Measurements from ENCODE around the gene PDCD7. TPM values are rescaled to one million over a fixed set of nuclear protein-coding genes. Genes with fewer than 3 reads are reported as not detected.
A peak's percentile ranks its signal among the peaks of the same experiment; 100 is the strongest.
"Not testable (repeated sequence)": the region's sequence is repeated elsewhere in the genome, so short reads cannot be mapped to it uniquely, and the experiment has no call there.

PDCD7 gene, protein sequence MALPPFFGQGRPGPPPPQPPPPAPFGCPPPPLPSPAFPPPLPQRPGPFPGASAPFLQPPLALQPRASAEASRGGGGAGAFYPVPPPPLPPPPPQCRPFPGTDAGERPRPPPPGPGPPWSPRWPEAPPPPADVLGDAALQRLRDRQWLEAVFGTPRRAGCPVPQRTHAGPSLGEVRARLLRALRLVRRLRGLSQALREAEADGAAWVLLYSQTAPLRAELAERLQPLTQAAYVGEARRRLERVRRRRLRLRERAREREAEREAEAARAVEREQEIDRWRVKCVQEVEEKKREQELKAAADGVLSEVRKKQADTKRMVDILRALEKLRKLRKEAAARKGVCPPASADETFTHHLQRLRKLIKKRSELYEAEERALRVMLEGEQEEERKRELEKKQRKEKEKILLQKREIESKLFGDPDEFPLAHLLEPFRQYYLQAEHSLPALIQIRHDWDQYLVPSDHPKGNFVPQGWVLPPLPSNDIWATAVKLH
- total RNA-seq (ENCODE audit: unreplicated experiment) = 13.6 TPM
- long read RNA-seq, partial matches to known transcripts = 4 of 5 reads
- long read RNA-seq, other reads (novel, unspliced or antisense) = 0 of 5 reads

DNA sequence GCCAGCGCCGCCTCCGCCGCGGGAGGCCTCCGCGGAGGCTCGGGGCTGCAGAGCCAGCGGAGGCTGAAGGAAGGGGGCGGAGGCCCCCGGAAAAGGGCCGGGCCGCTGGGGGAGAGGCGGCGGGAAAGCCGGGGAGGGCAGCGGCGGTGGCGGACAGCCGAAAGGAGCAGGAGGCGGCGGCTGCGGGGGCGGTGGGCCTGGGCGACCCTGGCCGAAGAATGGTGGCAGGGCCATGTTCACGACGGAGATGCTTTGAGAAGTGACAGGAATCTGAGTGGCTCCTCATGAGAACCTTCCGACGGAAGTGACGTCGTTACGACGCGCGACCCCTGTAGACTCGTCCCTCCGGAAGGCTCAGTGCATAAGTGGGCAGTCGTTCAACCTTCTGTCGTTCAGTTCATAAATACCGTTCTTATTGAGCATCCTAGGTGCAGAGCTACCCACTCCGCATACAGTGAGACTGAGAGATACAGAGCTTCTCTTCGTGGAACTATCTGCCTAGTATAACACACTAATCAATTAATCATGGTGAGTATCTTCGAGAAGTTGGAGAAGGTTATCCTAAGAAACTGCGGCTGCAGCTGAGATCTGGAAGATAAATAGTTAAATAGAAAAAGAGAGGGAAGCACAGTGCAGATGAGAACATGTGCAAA lies at the start of gene PDCD7:
TSS of gene PDCD7 (minus strand) at position 261 of the 653 bp plus-strand sequence. CDS start at position 234, 27 bp downstream.
- H3K9me3 Mint-ChIP-seq (ENCODE audit: unreplicated experiment) = peaks cover 14% of the 10 kb centered on the region
- peaks cover 8% of the 10 kb centered on the region for H3K4me1 Mint-ChIP-seq (ENCODE audit: low read depth, unreplicated experiment)
- DNase-seq = peak; percentile 79
- peak within 1 kb of the TSS; percentile 96 for H3K27ac Mint-ChIP-seq (ENCODE audit: unreplicated experiment)
- peaks cover 6% of the 10 kb centered on the region for H3K27me3 Mint-ChIP-seq (ENCODE audit: unreplicated experiment)
- peak within 1 kb of the TSS; percentile 90 for H3K4me3 Mint-ChIP-seq (ENCODE audit: unreplicated experiment)
- peaks cover 8% of the 10 kb centered on the region for H3K36me3 Mint-ChIP-seq (ENCODE audit: unreplicated experiment)
- TF ChIP-seq, protein P1, sequence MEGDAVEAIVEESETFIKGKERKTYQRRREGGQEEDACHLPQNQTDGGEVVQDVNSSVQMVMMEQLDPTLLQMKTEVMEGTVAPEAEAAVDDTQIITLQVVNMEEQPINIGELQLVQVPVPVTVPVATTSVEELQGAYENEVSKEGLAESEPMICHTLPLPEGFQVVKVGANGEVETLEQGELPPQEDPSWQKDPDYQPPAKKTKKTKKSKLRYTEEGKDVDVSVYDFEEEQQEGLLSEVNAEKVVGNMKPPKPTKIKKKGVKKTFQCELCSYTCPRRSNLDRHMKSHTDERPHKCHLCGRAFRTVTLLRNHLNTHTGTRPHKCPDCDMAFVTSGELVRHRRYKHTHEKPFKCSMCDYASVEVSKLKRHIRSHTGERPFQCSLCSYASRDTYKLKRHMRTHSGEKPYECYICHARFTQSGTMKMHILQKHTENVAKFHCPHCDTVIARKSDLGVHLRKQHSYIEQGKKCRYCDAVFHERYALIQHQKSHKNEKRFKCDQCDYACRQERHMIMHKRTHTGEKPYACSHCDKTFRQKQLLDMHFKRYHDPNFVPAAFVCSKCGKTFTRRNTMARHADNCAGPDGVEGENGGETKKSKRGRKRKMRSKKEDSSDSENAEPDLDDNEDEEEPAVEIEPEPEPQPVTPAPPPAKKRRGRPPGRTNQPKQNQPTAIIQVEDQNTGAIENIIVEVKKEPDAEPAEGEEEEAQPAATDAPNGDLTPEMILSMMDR (IDR thresholded peaks at IDR 0.05; ENCODE audit: partially characterized antibody, unreplicated experiment) = no peak

DNA sequence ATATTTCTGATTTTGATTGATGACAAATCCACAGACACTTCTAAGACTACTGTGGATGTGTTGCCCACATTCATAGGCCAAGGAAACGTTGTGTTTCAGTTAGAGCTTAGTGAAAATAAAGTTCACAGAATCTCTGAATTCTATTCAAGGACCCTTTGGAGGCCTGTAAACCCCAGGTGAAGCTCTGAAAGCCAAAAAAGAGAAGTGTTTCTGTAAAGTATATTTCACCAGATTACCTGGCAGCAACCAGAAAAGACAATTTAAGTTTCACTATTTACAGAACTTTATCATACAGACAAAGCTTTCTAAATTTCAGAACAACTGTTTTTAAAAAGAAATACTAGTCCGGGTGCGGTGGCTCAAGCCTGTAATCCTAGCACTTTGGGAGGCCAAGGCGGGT lies 48.9 kb upstream of the PDCD7 start:
- no peak overlapping the region for H3K4me3 Mint-ChIP-seq (ENCODE audit: unreplicated experiment)
- no peak for DNase-seq
- no peak overlapping the region for H3K27ac Mint-ChIP-seq (ENCODE audit: unreplicated experiment)
- no peaks in the 10 kb centered on the region for H3K36me3 Mint-ChIP-seq (ENCODE audit: unreplicated experiment)
- peaks cover 2% of the 10 kb centered on the region for H3K27me3 Mint-ChIP-seq (ENCODE audit: unreplicated experiment)
- peaks cover 3% of the 10 kb centered on the region for H3K4me1 Mint-ChIP-seq (ENCODE audit: low read depth, unreplicated experiment)
- TF ChIP-seq, protein P1 (IDR thresholded peaks at IDR 0.05; ENCODE audit: partially characterized antibody, unreplicated experiment) = no peak
- H3K9me3 Mint-ChIP-seq (ENCODE audit: unreplicated experiment) = peaks cover 3% of the 10 kb centered on the region

DNA sequence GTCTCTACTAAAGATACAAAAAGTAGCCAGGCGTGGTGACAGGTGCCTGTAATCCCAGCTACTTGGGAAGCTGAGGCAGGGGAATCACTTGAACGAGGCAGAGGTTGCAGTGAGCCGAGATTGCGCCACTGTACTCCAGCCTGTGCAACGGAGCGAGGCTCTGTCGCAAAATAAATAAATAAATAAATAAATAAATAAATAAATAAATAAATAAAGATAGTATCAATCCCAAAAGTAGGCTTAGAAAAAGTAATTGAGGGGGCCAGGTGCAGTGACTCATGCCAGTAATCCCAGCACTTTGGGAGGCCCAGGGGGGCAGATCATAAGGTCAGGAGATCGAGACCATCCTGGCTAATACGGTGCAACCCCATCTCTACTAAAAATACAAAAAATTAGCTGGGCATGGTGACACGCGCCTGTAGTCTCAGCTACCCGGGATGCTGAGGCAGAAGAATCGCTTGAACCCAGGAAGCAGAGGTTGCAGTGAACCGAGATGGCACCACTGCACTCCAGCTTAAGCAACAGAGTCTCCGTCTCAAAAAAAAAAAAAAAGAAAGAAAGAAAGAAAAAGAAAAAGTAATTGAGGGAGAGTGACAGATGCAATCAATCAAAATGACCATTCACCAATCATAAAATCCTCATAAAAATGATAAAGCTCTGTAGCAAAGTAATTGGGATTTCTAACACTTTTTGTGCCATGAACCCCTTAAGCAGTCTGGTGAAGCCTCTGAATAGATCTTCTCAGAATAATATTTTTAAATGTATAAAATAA lies 48.2 kb upstream of the PDCD7 start:
- not testable (repeated sequence) for H3K36me3 Mint-ChIP-seq (ENCODE audit: unreplicated experiment); DNase-seq; H3K27me3 Mint-ChIP-seq (ENCODE audit: unreplicated experiment); H3K4me1 Mint-ChIP-seq (ENCODE audit: low read depth, unreplicated experiment); H3K4me3 Mint-ChIP-seq (ENCODE audit: unreplicated experiment); H3K27ac Mint-ChIP-seq (ENCODE audit: unreplicated experiment); H3K9me3 Mint-ChIP-seq (ENCODE audit: unreplicated experiment)

DNA sequence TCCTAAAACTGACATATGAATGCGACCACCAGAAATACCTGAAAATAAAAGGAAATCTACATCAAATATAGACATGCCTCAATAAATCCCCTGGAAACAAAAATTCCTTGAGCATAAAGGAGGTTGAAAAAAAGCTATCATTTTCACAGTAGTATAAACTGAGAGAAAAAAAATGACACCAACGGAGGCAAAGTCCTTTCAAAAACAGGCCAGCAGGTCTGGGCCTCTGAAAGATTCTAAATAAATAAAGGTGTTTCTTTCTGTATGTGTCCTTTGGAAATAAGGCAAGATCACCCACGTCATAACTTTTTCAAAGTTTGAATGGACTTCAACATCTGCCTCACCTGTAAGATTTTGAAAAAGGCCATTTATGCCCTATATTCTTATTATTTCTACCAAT lies 46.6 kb upstream of the PDCD7 start:
- Mint-ChIP-seq H3K9me3 (ENCODE audit: unreplicated experiment) (peaks cover 3% of the 10 kb centered on the region), H3K27me3 (ENCODE audit: unreplicated experiment) (peaks cover 2% of the 10 kb centered on the region), H3K4me3 (ENCODE audit: unreplicated experiment) (no peak overlapping the region), H3K4me1 (ENCODE audit: low read depth, unreplicated experiment) (peaks cover 3% of the 10 kb centered on the region), H3K27ac (ENCODE audit: unreplicated experiment) (no peak overlapping the region), H3K36me3 (ENCODE audit: unreplicated experiment) (no peaks in the 10 kb centered on the region)
- no peak for DNase-seq
- TF ChIP-seq, protein P1 (IDR thresholded peaks at IDR 0.05; ENCODE audit: partially characterized antibody, unreplicated experiment) = no peak

DNA sequence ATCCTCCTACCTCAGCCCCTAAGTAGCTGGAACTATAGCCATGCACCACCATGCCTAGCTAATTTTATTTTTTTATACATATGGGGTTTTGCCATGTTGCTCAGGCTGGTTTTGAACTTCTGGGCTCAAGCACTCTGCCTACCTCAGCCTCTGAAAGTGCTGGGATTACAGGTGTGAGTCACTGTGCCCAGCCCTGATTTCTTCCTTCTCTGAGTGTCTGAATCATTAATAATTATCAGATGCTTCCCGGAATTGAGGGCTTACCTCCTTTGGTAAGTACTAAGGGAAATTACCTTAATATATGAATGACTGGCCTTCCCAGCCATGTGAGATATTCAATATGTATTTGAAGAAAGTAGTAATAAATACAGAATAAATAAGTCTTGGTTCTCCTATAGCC lies 44.3 kb upstream of the PDCD7 start:
- no peak overlapping the region for H3K27ac Mint-ChIP-seq (ENCODE audit: unreplicated experiment)
- H3K4me3 Mint-ChIP-seq (ENCODE audit: unreplicated experiment) = no peak overlapping the region
- no peaks in the 10 kb centered on the region for H3K9me3 Mint-ChIP-seq (ENCODE audit: unreplicated experiment)
- no peak for DNase-seq
- H3K27me3 Mint-ChIP-seq (ENCODE audit: unreplicated experiment) = no peaks in the 10 kb centered on the region
- no peaks in the 10 kb centered on the region for H3K4me1 Mint-ChIP-seq (ENCODE audit: low read depth, unreplicated experiment)
- TF ChIP-seq, protein P1 (IDR thresholded peaks at IDR 0.05; ENCODE audit: partially characterized antibody, unreplicated experiment) = no peak
- no peaks in the 10 kb centered on the region for H3K36me3 Mint-ChIP-seq (ENCODE audit: unreplicated experiment)

Data from glutamatergic neuron (in vitro differentiated cells).